Stimulated activated CD8-positive, alpha-beta memory T cell treated with anti-CD3 and anti-CD28 coated beads, Interleukin-12 subunit alpha, Interleukin-12 subunit beta, amount 100 ng/mL, for 1 hour (primary cell): Measurements from ENCODE around the gene ATP5F1E.

Experiments
- DNase-seq: peaks from one replicate; pipeline ENCODE4 v3.0.0-alpha.2; 2020; ENCODE audit warnings: low read depth

The ATP5F1E gene

GRCh38 chr20:59005523-59006166, 26.5 kb downstream of the ATP5F1E start:
- no peak for DNase-seq

GRCh38 chr20:59004763-59005522, 27.2 kb downstream of the ATP5F1E start:
- DNase-seq, result no peak

GRCh38 chr20:59004493-59004762, 27.7 kb downstream of the ATP5F1E start:
- no peak for DNase-seq

- no peak for DNase-seq
Measured at GRCh38 chr20:59003836-59004492, 28.2 kb downstream of the ATP5F1E start.

- no peak for DNase-seq
Measured at GRCh38 chr20:59002874-59003399, 29.2 kb downstream of the ATP5F1E start.

GRCh38 chr20:59002388-59002787, 29.7 kb downstream of the ATP5F1E start:
- DNase-seq, result no peak

- DNase-seq, result no peak
Measured at GRCh38 chr20:59001449-59002171, 30.5 kb downstream of the ATP5F1E start.

GRCh38 chr20:59001068-59001448, 31.1 kb downstream of the ATP5F1E start:
- no peak for DNase-seq

GRCh38 chr20:59000326-59000725, 31.8 kb downstream of the ATP5F1E start:
- no peak for DNase-seq

GRCh38 chr20:58998656-58999055, 33.5 kb downstream of the ATP5F1E start:
- no peak for DNase-seq

GRCh38 chr20:58997141-58997770, 34.9 kb downstream of the ATP5F1E start:
- DNase-seq, result no peak

- no peak for DNase-seq
Measured at GRCh38 chr20:58996226-58996611, 35.9 kb downstream of the ATP5F1E start.

GRCh38 chr20:58995461-58996225, 36.5 kb downstream of the ATP5F1E start:
- DNase-seq, result no peak

- DNase-seq, result no peak
Measured at GRCh38 chr20:58994390-58995159, 37.6 kb downstream of the ATP5F1E start.

- DNase-seq, result no peak
Measured at GRCh38 chr20:58993332-58994248, 38.5 kb downstream of the ATP5F1E start.

GRCh38 chr20:58992911-58993310, 39.2 kb downstream of the ATP5F1E start:
- no peak for DNase-seq

GRCh38 chr20:58991715-58992114, 40.4 kb downstream of the ATP5F1E start:
- no peak for DNase-seq

- DNase-seq, result no peak
Measured at GRCh38 chr20:58990651-58991445, 41.3 kb downstream of the ATP5F1E start.

- no peak for DNase-seq
Measured at GRCh38 chr20:58989196-58989595, 42.9 kb downstream of the ATP5F1E start.
